GM12878 (cell line): Measurements from ENCODE around the gene NCKAP5. TPM values are rescaled to one million over a fixed set of nuclear protein-coding genes. Genes with fewer than 3 reads are reported as not detected.

Experiments used
- ATAC-seq: fragments of 200-7000 bp; cut with Tn5 transposase; 3 replicates; pipeline ENCODE4 v1.9.1; 2020; ENCODE audit warnings: mild to moderate bottlenecking, moderate library complexity
- BruUV-seq: library from RNA; stranded (reverse); fragments of 400-500 nt; replicated peaks from 2 replicates; lab custom pipeline; 2021; lab: Mats Ljungman, UMichigan
- CTCF ChIA-PET: fragments of 300-600 bp; sonication (Branson Sonifier 250); formaldehyde crosslinking; extraction: SDS; loops from one replicate; lab custom pipeline; 2021; ENCODE audit warnings: inconsistent platforms; lab: Yijun Ruan, JAX
- POLR2A ChIA-PET: fragments of 350-600 bp; formaldehyde crosslinking; extraction: SDS; loops from one replicate; lab custom pipeline; 2021; ENCODE audit warnings: inconsistent platforms; lab: Charles Lee
- RAD21 ChIA-PET: fragments of 300-600 bp; sonication (Branson Sonifier 250); formaldehyde crosslinking; loops from one replicate; lab custom pipeline; 2023; ENCODE audit warnings: antibody characterized with exemption; ENCODE audit not compliant: unreplicated experiment; lab: Charles Lee
- SMC1A ChIA-PET: fragments of 300-600 bp; sonication (Branson Sonifier 250); formaldehyde crosslinking; loops from one replicate; lab custom pipeline; 2023; ENCODE audit not compliant: unreplicated experiment, uncharacterized antibody; lab: Charles Lee
- DNase-seq: peaks from one replicate; pipeline ENCODE4 v3.0.0-alpha.2; 2011; ENCODE audit warnings: low read depth, low spot score
- FAIRE-seq: peaks from 3 replicates; lab custom pipeline; 2011; peaks lifted over from hg19 to GRCh38; lab: Jason Lieb, UNC
- H2AFZ ChIP-seq: 2 replicates; pipeline ENCODE4 v1.6.0; 2011; ENCODE audit warnings: low read depth, low read length, control low read depth; ENCODE audit not compliant: control insufficient read depth
- H3K27ac ChIP-seq: 2 replicates; pipeline ENCODE4 v1.5.1; 2011; ENCODE audit warnings: control low read depth; ENCODE audit not compliant: control insufficient read depth, insufficient read depth
- H3K27me3 ChIP-seq, 2 experiments: replicated peaks in 1 of 2; 2 replicates each; pipeline versions ENCODE4 v1.6.0 to v1.6.1; 2011; ENCODE audit warnings: low read length in 1 of 2; ENCODE audit not compliant: control insufficient read depth in 2 of 2, insufficient read depth in 2 of 2
- H3K36me3 ChIP-seq, 2 experiments: 2 replicates each; pipeline ENCODE4 v1.5.1; 2011; ENCODE audit warnings: low read length in 1 of 2; ENCODE audit not compliant: control insufficient read depth in 2 of 2, insufficient read depth in 2 of 2
- H3K4me1 ChIP-seq: 2 replicates; pipeline ENCODE4 v1.6.1; 2011; ENCODE audit warnings: mild to moderate bottlenecking, low read length, moderate library complexity, mixed read lengths; ENCODE audit not compliant: control insufficient read depth, insufficient read depth
- H3K4me2 ChIP-seq: 2 replicates; pipeline ENCODE4 v1.6.0; 2011; ENCODE audit warnings: control low read depth; ENCODE audit not compliant: control insufficient read depth, insufficient read depth
- H3K4me3 ChIP-seq: fragments of 200-600 bp; sonication (generic); 2 replicates; pipeline ENCODE4 v1.5.1; 2016
- H3K79me2 ChIP-seq: 2 replicates; pipeline ENCODE4 v1.6.0; 2011; ENCODE audit warnings: low read length; ENCODE audit not compliant: control insufficient read depth, insufficient read depth
- H3K9ac ChIP-seq: 2 replicates; pipeline ENCODE4 v1.8.0; 2011; ENCODE audit warnings: low read length, control low read depth, mixed read lengths; ENCODE audit not compliant: control insufficient read depth, insufficient read depth
- H3K9me3 ChIP-seq: replicated peaks from 3 replicates; pipeline ENCODE4 v1.5.1; 2011; ENCODE audit warnings: mild to moderate bottlenecking, low read length; ENCODE audit not compliant: control insufficient read depth, insufficient read depth
- H4K20me1 ChIP-seq: 2 replicates; pipeline ENCODE4 v1.6.0; 2011; ENCODE audit not compliant: control insufficient read depth, insufficient read depth
- CHD2 ChIP-seq: IDR thresholded peaks from 2 replicates; pipeline ENCODE4 v1.6.1; 2011; ENCODE audit warnings: low read depth, low read length, improper control_type of control experiment, borderline replicate concordance
- EGR1 ChIP-seq, 2 experiments: IDR thresholded peaks; 1 replicate in 1 of 2; 2 replicates in 1 of 2; pipeline ENCODE4 v1.6.1; 2011 to 2012; ENCODE audit warnings: low read depth in 2 of 2, low read length in 2 of 2, borderline replicate concordance in 1 of 2, mild to moderate bottlenecking in 1 of 2, moderate library complexity in 1 of 2
- HDGF ChIP-seq: fragments of 450-650 bp; IDR thresholded peaks from 2 replicates; pipeline ENCODE4 v1.6.1; 2016; ENCODE audit warnings: antibody characterized with exemption
- IKZF1 ChIP-seq: fragments of 450-650 bp; conservative IDR thresholded peaks from 2 replicates; pipeline ENCODE4 v1.6.1; 2017; ENCODE audit warnings: antibody characterized with exemption, mild to moderate bottlenecking
- KDM1A ChIP-seq: fragments of 200-600 bp; sonication (generic); IDR thresholded peaks from 2 replicates; pipeline ENCODE4 v1.6.1; 2016; ENCODE audit warnings: borderline replicate concordance
- NBN ChIP-seq: fragments of 450-650 bp; IDR thresholded peaks from 2 replicates; pipeline ENCODE4 v1.6.1; 2016
- NRF1 ChIP-seq: conservative IDR thresholded peaks from 2 replicates; pipeline ENCODE4 v1.6.1; 2011; ENCODE audit warnings: mild to moderate bottlenecking, low read depth, low read length, improper control_type of control experiment
- RAD21 ChIP-seq: IDR thresholded peaks from 2 replicates; pipeline ENCODE4 v1.6.1; 2011; ENCODE audit warnings: mild to moderate bottlenecking, low read depth, low read length, moderate library complexity; ENCODE audit not compliant: insufficient read depth
- RAD51 ChIP-seq: fragments of 450-650 bp; IDR thresholded peaks from 2 replicates; pipeline ENCODE4 v1.6.1; 2016; ENCODE audit warnings: moderate library complexity, mild to moderate bottlenecking, inconsistent platforms
- RFX5 ChIP-seq: IDR thresholded peaks from 2 replicates; pipeline ENCODE4 v1.6.1; 2011; ENCODE audit warnings: low read depth, low read length, improper control_type of control experiment
- SIX5 ChIP-seq: IDR thresholded peaks from 2 replicates; pipeline ENCODE4 v1.6.1; 2011; ENCODE audit warnings: mild to moderate bottlenecking, low read depth, low read length, moderate library complexity; ENCODE audit not compliant: severe bottlenecking
- WGBS: methylation state at CpG from one replicate; pipeline ENCODE4 v1.1.6; 2016; ENCODE audit warnings: low lambda C conversion rate; ENCODE audit not compliant: insufficient replicate concordance, insufficient coverage; ENCODE audit errors: missing lambda C conversion rate; 5-methylcytosine and 5-hydroxymethylcytosine counted together
- in situ Hi-C: fragments of 300-500 bp; cut with MboI; formaldehyde crosslinking; loops from 9 replicates; pipeline ENCODE4 v1.14.3; 2018; ENCODE audit warnings: mixed read lengths
- intact Hi-C: fragments of 100-400 bp; cut with micrococcal nuclease; formaldehyde crosslinking; loops from one replicate; pipeline ENCODE4 v1.14.2; 2022; ENCODE audit not compliant: unreplicated experiment
- polyA plus RNA-seq, 11 experiments: library from polyadenylated mRNA; depleted of rRNA in 4 of 11; unstranded in 6 of 11; stranded (reverse) in 5 of 11; fragments of >200 nt; fragmentation: Nextera tagmentation in 4 of 11; fragmentation: Illumina TruSeq in 1 of 11; extraction: Ambion mirVana in 4 of 11; extraction: Trizol in 1 of 11; gene quantifications; 1 replicate in 1 of 11; 2 replicates in 10 of 11; pipeline versions ENCODE4 v1.2.1 to v1.2.3, GENCODE V29; 2011 to 2016; ENCODE audit warnings: inconsistent platforms in 2 of 11, missing spikeins in 2 of 11, low read depth in 1 of 11
- total RNA-seq, 4 experiments: library from RNA; depleted of rRNA in 3 of 4; stranded (reverse); fragments of >200 nt in 3 of 4; fragmentation: Illumina TruSeq in 1 of 4; extraction: Trizol in 1 of 4; gene quantifications; 2 replicates each; pipeline versions ENCODE4 v1.2.1 to v1.2.3, GENCODE V29; 2013 to 2021
- TF ChIP-seq, protein P1 (sequence below): fragments of 450-650 bp; IDR thresholded peaks from 2 replicates; pipeline ENCODE4 v1.6.1; 2016; ENCODE audit warnings: mild to moderate bottlenecking
- TF ChIP-seq, protein P2 (sequence below): fragments of 450-650 bp; IDR thresholded peaks from 2 replicates; pipeline ENCODE4 v1.6.1; 2017; ENCODE audit warnings: mild to moderate bottlenecking

NCKAP5 gene
- total and polyA plus RNA-seq, 10 of the 15 experiments (the other 5 are each of a cell fraction or from before 2014, with no cell fraction given), result 0.06 to 0.44 (median 0.16) TPM

DNA sequence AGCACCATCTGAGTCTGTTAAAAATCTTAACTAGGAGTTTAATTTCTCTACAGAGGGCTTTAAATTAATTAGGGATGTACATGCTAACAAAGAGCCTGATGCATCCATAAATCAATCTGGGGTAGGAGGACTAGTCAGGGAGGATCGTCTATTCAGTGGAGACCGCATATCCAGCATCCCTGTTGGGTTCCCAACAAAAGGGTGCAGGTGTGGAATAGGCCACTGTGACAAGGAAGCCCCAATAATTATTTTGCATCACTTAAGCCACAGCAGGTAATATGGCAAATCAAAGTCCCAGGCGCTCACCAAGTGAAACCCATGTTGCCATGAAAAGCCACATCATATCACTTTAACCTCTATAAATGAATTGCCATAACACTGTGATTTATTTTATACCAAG, 392.3 kb downstream of the NCKAP5 start:
- ChIA-PET POLR2A (no interaction called here), SMC1A (interaction anchor here (7.2 kb wide), 1 partner anchor 627 kb away, joined by 67 read pairs; no protein-coding TSS in a partner anchor), RAD21 (interaction anchor here (1.7 kb wide), 1 partner anchor 628 kb away, joined by 6 read pairs; no protein-coding TSS in a partner anchor), CTCF (interaction anchor here (0.5 kb wide), 1 partner anchor 390 kb away, joined by 3 read pairs; no protein-coding TSS in a partner anchor)
- WGBS, result 49% methylated on average over 3 of the region's 3 CpGs
- TF ChIP-seq, protein P1, sequence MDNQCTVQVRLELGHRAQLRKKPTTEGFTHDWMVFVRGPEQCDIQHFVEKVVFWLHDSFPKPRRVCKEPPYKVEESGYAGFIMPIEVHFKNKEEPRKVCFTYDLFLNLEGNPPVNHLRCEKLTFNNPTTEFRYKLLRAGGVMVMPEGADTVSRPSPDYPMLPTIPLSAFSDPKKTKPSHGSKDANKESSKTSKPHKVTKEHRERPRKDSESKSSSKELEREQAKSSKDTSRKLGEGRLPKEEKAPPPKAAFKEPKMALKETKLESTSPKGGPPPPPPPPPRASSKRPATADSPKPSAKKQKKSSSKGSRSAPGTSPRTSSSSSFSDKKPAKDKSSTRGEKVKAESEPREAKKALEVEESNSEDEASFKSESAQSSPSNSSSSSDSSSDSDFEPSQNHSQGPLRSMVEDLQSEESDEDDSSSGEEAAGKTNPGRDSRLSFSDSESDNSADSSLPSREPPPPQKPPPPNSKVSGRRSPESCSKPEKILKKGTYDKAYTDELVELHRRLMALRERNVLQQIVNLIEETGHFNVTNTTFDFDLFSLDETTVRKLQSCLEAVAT, result no peak
- no peak for TF ChIP-seq CHD2
- in situ Hi-C loops (no loop called here), intact Hi-C loops (no loop called here)
- Histone ChIP-seq H3K79me2 (no peaks in the 10 kb centered on the region), H2AFZ (no peak overlapping the region), H3K36me3 (no peaks in the 10 kb centered on the region), H3K4me2 (no peak overlapping the region), H3K27me3 (no peaks in the 10 kb centered on the region), H3K4me3 (no peak overlapping the region), H4K20me1 (no peaks in the 10 kb centered on the region), H3K4me1 (no peaks in the 10 kb centered on the region), H3K9me3 (no peaks in the 10 kb centered on the region), H3K9ac (no peak overlapping the region), H3K27ac (no peak overlapping the region)
- ATAC-seq, result no peak
- DNase-seq, result no peak
- no TSS peak for BruUV-seq
- no peak for FAIRE-seq

DNA sequence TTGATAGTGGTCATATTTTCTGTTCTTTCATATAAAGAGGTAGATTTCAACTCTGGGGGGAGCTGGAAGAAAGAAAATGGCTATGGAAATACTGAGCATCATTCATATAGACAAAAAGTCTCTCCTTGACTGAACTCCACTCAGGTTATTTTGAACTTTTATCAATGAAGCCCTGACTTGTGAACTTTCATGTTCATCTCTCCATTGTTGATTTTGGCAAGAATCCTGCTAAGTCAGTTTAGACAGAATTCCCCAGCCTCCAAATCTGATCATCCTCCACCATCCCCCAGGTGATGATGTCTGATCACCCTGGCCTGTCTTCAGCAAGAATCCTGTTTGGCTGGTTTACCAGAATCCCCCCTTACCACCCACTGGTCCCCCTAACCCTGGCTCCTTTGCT, 395.0 kb downstream of the NCKAP5 start:
- ATAC-seq (no peak), FAIRE-seq (no peak), DNase-seq (no peak)
- in situ Hi-C loops (loop anchor here (5.0 to 25.0 kb wide), 2 partner anchors 626 to 911 kb away; no protein-coding TSS in a partner anchor), intact Hi-C loops (loop anchor here (5.0 kb wide), 2 partner anchors 501 to 906 kb away; partner anchors contain the start of gene LYPD1)
- no TSS peak for BruUV-seq
- Histone ChIP-seq H3K4me3 (no peak overlapping the region), H3K4me1 (no peaks in the 10 kb centered on the region), H3K9ac (no peak overlapping the region), H3K4me2 (no peak overlapping the region), H2AFZ (no peak overlapping the region), H3K27ac (no peak overlapping the region), H3K9me3 (no peaks in the 10 kb centered on the region), H3K79me2 (no peaks in the 10 kb centered on the region), H4K20me1 (no peaks in the 10 kb centered on the region), H3K36me3 (no peaks in the 10 kb centered on the region), H3K27me3 (no peaks in the 10 kb centered on the region; a peak in 2 of 4 replicates)
- ChIA-PET POLR2A (no interaction called here), CTCF (interaction anchor here (0.6 to 3.3 kb wide), 6 partner anchors 388 to 672 kb away, joined by 3 to 54 read pairs (median 4); no protein-coding TSS in a partner anchor), RAD21 (interaction anchor here (1.0 to 4.9 kb wide), 5 partner anchors 388 to 624 kb away, joined by 3 to 48 read pairs (median 3); no protein-coding TSS in a partner anchor), SMC1A (interaction anchor here (0.7 to 7.2 kb wide), 4 partner anchors 88 to 625 kb away, joined by 3 to 67 read pairs (median 4); no protein-coding TSS in a partner anchor)
- TF ChIP-seq RAD51 (no peak), KDM1A (no peak), NBN (no peak), NRF1 (no peak), SIX5 (no peak), RFX5 (no peak), HDGF (no peak), RAD21 (no peak), IKZF1 (no peak), EGR1 (IDR thresholded peaks at IDR 0.05; ENCODE audit: borderline replicate concordance in 1 of 2, low read depth in 2 of 2, low read length in 2 of 2) (no peak)
- TF ChIP-seq, protein P2, sequence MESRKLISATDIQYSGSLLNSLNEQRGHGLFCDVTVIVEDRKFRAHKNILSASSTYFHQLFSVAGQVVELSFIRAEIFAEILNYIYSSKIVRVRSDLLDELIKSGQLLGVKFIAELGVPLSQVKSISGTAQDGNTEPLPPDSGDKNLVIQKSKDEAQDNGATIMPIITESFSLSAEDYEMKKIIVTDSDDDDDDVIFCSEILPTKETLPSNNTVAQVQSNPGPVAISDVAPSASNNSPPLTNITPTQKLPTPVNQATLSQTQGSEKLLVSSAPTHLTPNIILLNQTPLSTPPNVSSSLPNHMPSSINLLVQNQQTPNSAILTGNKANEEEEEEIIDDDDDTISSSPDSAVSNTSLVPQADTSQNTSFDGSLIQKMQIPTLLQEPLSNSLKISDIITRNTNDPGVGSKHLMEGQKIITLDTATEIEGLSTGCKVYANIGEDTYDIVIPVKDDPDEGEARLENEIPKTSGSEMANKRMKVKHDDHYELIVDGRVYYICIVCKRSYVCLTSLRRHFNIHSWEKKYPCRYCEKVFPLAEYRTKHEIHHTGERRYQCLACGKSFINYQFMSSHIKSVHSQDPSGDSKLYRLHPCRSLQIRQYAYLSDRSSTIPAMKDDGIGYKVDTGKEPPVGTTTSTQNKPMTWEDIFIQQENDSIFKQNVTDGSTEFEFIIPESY, result no peak
